Upper lobe of right lung (tissue), 1 donor: Measurements from ENCODE around the gene SYS1. TPM values are rescaled to one million over a fixed set of nuclear protein-coding genes. Genes with fewer than 3 reads are reported as not detected.
A peak's percentile ranks its signal among the peaks of the same experiment; 100 is the strongest.

ENCODE experiments used
- ATAC-seq: fragments of 200-7000 bp; cut with Tn5 transposase; one replicate; pipeline ENCODE4 v1.9.1; 2020; ENCODE audit warnings: mild to moderate bottlenecking, moderate library complexity
- DNase-seq: peaks from one replicate; pipeline ENCODE4 v3.0.0-alpha.2; 2020
- H3K27ac ChIP-seq: fragments of 200-600 bp; one replicate; pipeline ENCODE4 v1.8.0; 2022
- H3K27me3 ChIP-seq: fragments of 200-600 bp; one replicate; pipeline ENCODE4 v1.8.0; 2022; ENCODE audit warnings: mild to moderate bottlenecking
- H3K36me3 ChIP-seq: fragments of 200-600 bp; one replicate; pipeline ENCODE4 v1.8.0; 2022
- H3K4me1 ChIP-seq: fragments of 200-600 bp; one replicate; pipeline ENCODE4 v1.8.0; 2022
- H3K4me3 ChIP-seq: fragments of 200-600 bp; one replicate; pipeline ENCODE4 v1.8.0; 2022; ENCODE audit warnings: mild to moderate bottlenecking
- H3K9me3 ChIP-seq: fragments of 200-600 bp; one replicate; pipeline ENCODE4 v1.8.0; 2022
- CTCF ChIP-seq: fragments of 200-600 bp; IDR thresholded peaks from one replicate; pipeline ENCODE4 v1.8.0; 2022; ENCODE audit warnings: antibody characterized with exemption
- intact Hi-C: fragments of 100-400 bp; cut with DNase I; formaldehyde crosslinking; loops from one replicate; pipeline ENCODE4 v1.11.0; 2022
- total RNA-seq: library from RNA; stranded (reverse); fragmentation: NEBNext Ultra II Directional; extraction: Animal tissue kit (Norgen Biotek cat#: 25700); gene quantifications from one replicate; pipeline ENCODE4 v1.2.1, GENCODE V29; 2021
- donor health status: DM: no; HTN: yes; CAD: no; lungs with severe emphysema.

Gene SYS1
- total RNA-seq, 1 donor from 2014 or later = 46.5 TPM

DNA sequence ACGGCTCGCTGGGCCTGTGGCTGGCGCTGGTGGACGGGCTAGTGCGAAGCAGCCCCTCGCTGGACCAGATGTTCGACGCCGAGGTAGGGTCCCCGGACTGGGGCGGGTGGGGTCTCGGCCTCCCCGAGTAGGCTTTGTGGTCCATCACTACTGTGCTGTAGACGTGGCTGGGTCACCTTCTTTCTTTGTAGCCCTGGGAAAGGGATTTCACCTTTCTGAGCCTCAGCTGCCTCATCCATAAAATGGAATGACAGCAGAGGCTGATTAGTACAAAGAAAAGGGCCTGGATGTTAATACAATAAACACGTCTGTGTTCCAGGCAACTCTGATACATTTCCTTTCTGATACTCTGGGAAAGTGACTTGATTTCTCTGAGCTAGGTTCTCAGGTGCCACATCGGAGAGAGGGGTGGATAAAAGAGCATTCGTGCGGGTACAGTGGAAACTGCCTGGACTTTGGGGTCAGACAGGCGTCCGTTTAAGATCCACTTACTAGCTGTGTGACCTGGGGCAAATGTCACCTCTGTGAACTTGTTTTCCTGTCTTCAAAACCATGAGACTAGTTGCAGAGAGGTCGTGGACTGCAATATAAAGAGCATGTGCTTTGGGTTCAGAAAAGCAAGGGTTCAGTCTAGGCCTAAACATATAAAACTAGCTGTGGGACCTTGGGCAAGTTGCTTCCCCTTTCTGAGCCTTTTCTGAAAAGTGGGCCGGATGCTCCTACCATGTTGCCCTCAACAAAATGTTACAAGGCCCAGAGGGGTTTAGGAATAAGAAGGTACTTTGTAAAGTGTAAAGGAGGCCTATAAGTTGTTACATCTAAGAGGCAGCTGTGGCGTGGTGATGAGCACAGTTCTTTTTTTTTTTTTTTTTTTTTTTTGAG, 896 bp downstream of the SYS1 start:
- ATAC-seq (no peak), DNase-seq (no peak)
- intact Hi-C loops = loop anchor here (10.0 kb wide), 1 partner anchor 71 kb away; no protein-coding TSS in a partner anchor
- H3K4me3 ChIP-seq = peak overlapping the region; percentile 64
- H3K27me3 ChIP-seq = no peaks in the 10 kb centered on the region
- H3K36me3 ChIP-seq = peaks cover 42% of the 10 kb centered on the region
- TF ChIP-seq CTCF = no peak
- H3K9me3 ChIP-seq = no peaks in the 10 kb centered on the region
- H3K27ac ChIP-seq = peak overlapping the region; percentile 97
- peaks cover 66% of the 10 kb centered on the region for H3K4me1 ChIP-seq

DNA sequence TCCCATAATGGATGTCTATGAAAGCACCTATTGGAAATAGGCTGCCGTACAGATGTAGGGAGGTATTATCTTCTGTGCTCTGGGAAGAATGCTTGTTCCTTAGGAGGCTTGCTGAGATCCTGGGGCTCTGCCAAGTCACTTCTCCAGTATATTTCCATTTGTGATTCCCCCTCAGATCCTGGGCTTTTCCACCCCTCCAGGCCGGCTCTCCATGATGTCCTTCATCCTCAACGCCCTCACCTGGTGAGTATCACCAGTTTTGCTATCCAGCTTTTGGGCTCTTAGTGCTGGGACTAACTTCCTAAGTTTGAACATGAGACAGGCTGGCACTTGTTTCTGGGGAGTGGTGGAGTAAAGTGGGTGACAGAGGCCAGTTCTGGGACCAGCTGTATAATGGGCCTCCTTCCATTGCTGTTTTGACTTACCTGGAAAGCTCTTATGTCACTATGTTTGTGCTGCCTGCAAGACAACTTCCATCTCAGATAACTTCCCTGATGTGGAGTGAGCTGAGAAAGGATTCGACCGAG, 2.6 kb downstream of the SYS1 start:
- no peaks in the 10 kb centered on the region for H3K9me3 ChIP-seq
- H3K27me3 ChIP-seq = no peaks in the 10 kb centered on the region
- no peak for ATAC-seq
- H3K4me3 ChIP-seq = no peak overlapping the region
- H3K4me1 ChIP-seq = peaks cover 53% of the 10 kb centered on the region
- H3K27ac ChIP-seq = no peak overlapping the region
- H3K36me3 ChIP-seq = peaks cover 45% of the 10 kb centered on the region
- DNase-seq = no peak
- no peak for TF ChIP-seq CTCF
- intact Hi-C loops = loop anchor here (10.0 kb wide), 1 partner anchor 69 kb away; no protein-coding TSS in a partner anchor

DNA sequence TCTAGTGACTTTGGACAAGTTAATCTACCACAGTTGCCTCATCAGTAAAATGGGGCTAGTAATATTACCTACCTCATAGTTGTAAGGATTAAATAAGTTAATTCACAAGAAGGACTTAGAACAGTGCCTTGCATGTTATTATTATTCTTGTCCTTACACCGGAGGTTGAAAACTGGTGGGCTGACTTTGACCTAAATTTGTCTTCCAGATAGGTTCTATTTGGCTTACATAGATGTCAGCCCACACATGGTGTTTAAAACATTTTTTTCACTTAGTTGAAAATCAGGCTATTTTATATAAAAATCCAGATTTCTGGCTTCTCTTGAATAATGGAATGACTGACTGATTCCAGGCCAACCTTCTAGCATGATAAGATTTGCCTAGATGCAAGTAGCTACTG, 3.2 kb downstream of the SYS1 start:
- intact Hi-C loops = loop anchor here (10.0 kb wide), 1 partner anchor 69 kb away; no protein-coding TSS in a partner anchor
- H3K4me1 ChIP-seq = peaks cover 49% of the 10 kb centered on the region
- no peak for DNase-seq
- no peak overlapping the region for H3K27ac ChIP-seq
- no peak for ATAC-seq
- no peaks in the 10 kb centered on the region for H3K27me3 ChIP-seq
- no peaks in the 10 kb centered on the region for H3K9me3 ChIP-seq
- no peak for TF ChIP-seq CTCF
- H3K36me3 ChIP-seq = peaks cover 45% of the 10 kb centered on the region
- H3K4me3 ChIP-seq = no peak overlapping the region

GRCh38 chr20:45366631-45367030, 3.7 kb downstream of the SYS1 start:
- DNase-seq = no peak
- no peak for TF ChIP-seq CTCF
- intact Hi-C loops = loop anchor here (10.0 kb wide), 1 partner anchor 68 kb away; no protein-coding TSS in a partner anchor
- Histone ChIP-seq H3K27ac (no peak overlapping the region), H3K4me1 (peaks cover 46% of the 10 kb centered on the region), H3K4me3 (no peak overlapping the region), H3K36me3 (peaks cover 45% of the 10 kb centered on the region), H3K9me3 (no peaks in the 10 kb centered on the region), H3K27me3 (no peaks in the 10 kb centered on the region)
- ATAC-seq = no peak

DNA sequence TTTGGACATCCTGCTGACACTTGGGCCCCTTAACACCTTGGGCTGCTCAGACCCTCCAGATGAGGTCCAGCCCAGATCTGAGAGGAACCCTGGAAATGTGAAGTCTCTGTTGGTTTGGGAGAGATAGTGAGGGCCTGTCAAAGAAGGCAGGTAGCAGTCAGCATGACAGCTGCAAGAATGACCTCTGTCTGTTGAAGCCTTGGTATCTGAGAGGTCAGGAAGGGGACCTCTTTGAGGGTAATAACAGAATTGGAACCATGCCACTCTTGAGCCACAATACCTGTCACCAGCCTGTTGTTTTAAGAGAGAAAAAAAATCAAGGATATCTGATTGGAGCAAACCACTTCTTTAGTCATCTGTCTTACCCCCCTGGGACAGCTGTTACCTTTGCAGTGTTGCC, 4.2 kb downstream of the SYS1 start:
- no peak for TF ChIP-seq CTCF
- Histone ChIP-seq H3K27me3 (no peaks in the 10 kb centered on the region), H3K4me1 (peaks cover 45% of the 10 kb centered on the region), H3K36me3 (peaks cover 45% of the 10 kb centered on the region), H3K4me3 (no peak overlapping the region), H3K27ac (no peak overlapping the region), H3K9me3 (no peaks in the 10 kb centered on the region)
- ATAC-seq = no peak
- intact Hi-C loops = loop anchor here (10.0 kb wide), 1 partner anchor 68 kb away; no protein-coding TSS in a partner anchor
- DNase-seq = no peak
